Measurements from ENCODE around the gene INCA1. TPM values are rescaled to one million over a fixed set of nuclear protein-coding genes. Genes with fewer than 3 reads are reported as not detected.

INCA1 gene
- total and polyA plus RNA-seq, 2 of the 8 experiments (the other 6 are each of a cell fraction or from before 2014, with no cell fraction given) = 0.89 to 1.4 TPM

DNA sequence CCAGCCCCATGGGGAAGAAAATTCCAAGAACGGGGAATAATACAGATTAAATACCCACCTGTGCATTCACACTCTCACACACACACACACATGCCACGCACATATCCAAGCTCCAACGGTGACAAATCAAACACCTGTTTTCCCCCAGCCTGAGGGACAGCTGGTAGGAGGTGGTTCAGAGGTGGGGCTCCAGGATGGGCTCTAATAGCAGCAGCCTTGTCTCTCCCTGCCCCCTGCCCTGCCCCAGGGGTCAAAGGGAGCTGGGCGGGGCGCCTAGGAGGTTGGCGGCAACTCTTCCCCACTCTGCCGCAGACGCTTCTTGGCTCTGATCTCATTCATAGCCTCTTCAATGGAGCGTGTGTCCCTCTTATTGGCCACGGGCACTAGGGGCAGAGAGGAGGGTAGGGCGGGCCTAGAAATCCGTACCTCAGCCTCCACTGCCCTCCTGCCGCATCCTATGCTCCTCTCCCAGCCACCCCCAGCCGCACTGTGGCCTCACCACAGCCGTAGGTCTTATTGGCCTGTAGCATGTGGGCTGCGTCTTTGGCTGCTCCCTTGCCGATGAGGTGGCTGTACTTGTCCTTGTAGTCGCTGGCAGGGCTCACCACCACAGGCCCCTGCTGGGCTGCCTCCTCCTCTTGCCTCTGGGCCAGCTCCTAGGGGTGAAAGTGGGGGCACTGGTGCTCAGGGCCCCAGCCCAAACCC is 37.9 kb downstream of the INCA1 start (continued):
- TF ChIP-seq CREB1 (IDR thresholded peaks at IDR 0.05) = no peak

Measured in H1 (cell line).